Esophagus muscularis mucosa (tissue), 4 donors: Measurements from ENCODE around the gene NDUFS7.

Experiments used
- CTCF ChIP-seq, 3 experiments: fragments of 200-600 bp in 2 of 3; fragments of 450-650 bp in 1 of 3; sonication (generic) in 2 of 3; IDR thresholded peaks; one replicate each; pipeline ENCODE4 v1.5.1; 2017 to 2019; ENCODE audit warnings: antibody characterized with exemption in 3 of 3, mild to moderate bottlenecking in 2 of 3, moderate library complexity in 1 of 3
- EP300 ChIP-seq: sonication (generic); formaldehyde crosslinking; IDR thresholded peaks from one replicate; pipeline ENCODE4 v1.6.1; 2017; ENCODE audit warnings: antibody characterized with exemption
- POLR2A ChIP-seq: fragments of 450-650 bp; IDR thresholded peaks from one replicate; pipeline ENCODE4 v1.6.1; 2017; ENCODE audit warnings: antibody characterized with exemption, moderate library complexity, mild to moderate bottlenecking, low read depth
- POLR2AphosphoS5 ChIP-seq, 2 donors: sonication (generic); formaldehyde crosslinking; IDR thresholded peaks; one replicate each; pipeline ENCODE4 v1.6.1; 2017; ENCODE audit warnings: antibody characterized with exemption in 2 of 2

DNA sequence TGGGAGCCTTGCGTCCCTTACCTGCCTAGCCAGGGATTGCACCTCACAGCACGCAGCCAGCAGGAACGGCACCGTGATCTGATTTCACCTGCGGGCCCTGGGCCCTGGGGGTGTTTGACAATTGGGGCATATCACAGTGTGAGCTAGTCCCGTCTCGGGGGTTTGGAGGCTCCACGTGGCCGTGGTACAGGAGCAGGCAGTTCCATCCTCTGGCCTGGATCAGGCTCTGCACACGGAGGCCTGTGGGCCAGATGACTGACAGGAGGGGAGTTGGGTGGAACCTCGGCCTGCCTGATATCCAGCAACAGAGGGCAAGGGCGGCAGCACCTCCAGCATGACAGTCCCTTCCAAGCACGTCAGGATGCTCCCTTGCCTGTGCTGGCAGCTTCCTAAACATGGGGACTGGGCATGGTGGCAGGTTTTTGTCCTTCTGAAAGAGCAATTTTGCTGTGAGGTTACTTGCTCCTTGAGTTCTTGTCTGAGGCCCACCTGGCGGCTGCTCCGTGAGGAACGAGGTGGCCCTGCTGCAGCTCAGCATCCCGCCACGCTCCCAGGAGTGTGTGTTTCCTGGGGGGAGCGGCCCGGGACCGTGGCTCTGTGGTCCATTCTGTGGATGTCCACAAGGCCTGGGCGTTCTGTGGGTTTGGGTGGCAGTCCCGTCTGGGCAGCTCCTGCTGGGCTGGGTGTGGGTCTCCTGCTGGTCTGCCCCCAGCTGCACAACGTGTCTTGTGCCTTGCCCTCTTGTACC, 48.2 kb downstream of the NDUFS7 start:
- TF ChIP-seq CTCF (IDR thresholded peaks at IDR 0.05) (no peak), POLR2AphosphoS5 (IDR thresholded peaks at IDR 0.05) (no peak), POLR2A (no peak), EP300 (no peak)
